ENCODE results near the gene VEGFB. TPM values are rescaled to one million over a fixed set of nuclear protein-coding genes. Genes with fewer than 3 reads are reported as not detected.

The VEGFB gene
- total RNA-seq, 1 donor from 2014 or later = 205 TPM

DNA sequence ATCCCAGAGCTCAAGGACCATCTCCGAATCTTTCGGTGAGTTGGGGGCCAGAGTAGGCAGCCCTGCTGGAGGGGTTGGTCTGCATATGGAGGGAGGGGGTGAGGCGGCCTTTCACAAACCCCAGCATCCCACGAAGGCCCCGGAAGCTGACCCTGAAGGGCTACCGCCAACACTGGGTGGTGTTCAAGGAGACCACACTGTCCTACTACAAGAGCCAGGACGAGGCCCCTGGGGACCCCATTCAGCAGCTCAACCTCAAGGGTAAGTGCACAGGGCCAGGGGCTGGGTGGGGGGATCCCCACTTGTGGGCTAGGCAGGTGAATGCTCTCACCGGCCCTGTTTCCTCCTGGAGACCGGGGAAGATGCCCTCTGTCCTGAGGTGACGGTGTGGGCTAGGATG lies 14.6 kb upstream of the VEGFB start:
- Mint-ChIP-seq H3K4me3 (ENCODE audit: unreplicated experiment) (no peak overlapping the region), H3K4me1 (ENCODE audit: unreplicated experiment) (peaks cover 2% of the 10 kb centered on the region), H3K27ac (ENCODE audit: unreplicated experiment) (no peak overlapping the region), H3K27me3 (ENCODE audit: unreplicated experiment) (no peaks in the 10 kb centered on the region), H3K9me3 (ENCODE audit: unreplicated experiment) (no peaks in the 10 kb centered on the region), H3K36me3 (ENCODE audit: unreplicated experiment) (no peaks in the 10 kb centered on the region)
- DNase-seq (ENCODE audit: extremely low spot score, unreplicated experiment) = no peak
- TF ChIP-seq, protein P1, sequence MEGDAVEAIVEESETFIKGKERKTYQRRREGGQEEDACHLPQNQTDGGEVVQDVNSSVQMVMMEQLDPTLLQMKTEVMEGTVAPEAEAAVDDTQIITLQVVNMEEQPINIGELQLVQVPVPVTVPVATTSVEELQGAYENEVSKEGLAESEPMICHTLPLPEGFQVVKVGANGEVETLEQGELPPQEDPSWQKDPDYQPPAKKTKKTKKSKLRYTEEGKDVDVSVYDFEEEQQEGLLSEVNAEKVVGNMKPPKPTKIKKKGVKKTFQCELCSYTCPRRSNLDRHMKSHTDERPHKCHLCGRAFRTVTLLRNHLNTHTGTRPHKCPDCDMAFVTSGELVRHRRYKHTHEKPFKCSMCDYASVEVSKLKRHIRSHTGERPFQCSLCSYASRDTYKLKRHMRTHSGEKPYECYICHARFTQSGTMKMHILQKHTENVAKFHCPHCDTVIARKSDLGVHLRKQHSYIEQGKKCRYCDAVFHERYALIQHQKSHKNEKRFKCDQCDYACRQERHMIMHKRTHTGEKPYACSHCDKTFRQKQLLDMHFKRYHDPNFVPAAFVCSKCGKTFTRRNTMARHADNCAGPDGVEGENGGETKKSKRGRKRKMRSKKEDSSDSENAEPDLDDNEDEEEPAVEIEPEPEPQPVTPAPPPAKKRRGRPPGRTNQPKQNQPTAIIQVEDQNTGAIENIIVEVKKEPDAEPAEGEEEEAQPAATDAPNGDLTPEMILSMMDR (IDR thresholded peaks at IDR 0.05) = no peak

DNA sequence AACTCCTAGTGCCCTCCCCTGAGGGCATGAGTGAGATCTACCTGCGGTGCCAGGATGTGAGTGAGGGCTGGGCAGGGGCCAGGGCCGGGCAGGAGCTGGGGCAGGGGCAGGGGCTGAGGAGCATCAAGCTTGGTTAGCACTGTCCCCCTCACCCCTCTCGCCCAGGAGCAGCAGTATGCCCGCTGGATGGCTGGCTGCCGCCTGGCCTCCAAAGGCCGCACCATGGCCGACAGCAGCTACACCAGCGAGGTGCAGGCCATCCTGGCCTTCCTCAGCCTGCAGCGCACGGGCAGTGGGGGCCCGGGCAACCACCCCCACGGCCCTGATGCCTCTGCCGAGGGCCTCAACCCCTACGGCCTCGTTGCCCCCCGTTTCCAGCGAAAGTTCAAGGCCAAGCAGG lies 14.1 kb upstream of the VEGFB start:
- H3K27me3 Mint-ChIP-seq (ENCODE audit: unreplicated experiment) = no peaks in the 10 kb centered on the region
- H3K4me1 Mint-ChIP-seq (ENCODE audit: unreplicated experiment) = peaks cover 6% of the 10 kb centered on the region
- H3K27ac Mint-ChIP-seq (ENCODE audit: unreplicated experiment) = no peak overlapping the region
- TF ChIP-seq, protein P1 (IDR thresholded peaks at IDR 0.05) = no peak
- no peak overlapping the region for H3K4me3 Mint-ChIP-seq (ENCODE audit: unreplicated experiment)
- DNase-seq (ENCODE audit: extremely low spot score, unreplicated experiment) = no peak
- H3K9me3 Mint-ChIP-seq (ENCODE audit: unreplicated experiment) = no peaks in the 10 kb centered on the region
- H3K36me3 Mint-ChIP-seq (ENCODE audit: unreplicated experiment) = no peaks in the 10 kb centered on the region

DNA sequence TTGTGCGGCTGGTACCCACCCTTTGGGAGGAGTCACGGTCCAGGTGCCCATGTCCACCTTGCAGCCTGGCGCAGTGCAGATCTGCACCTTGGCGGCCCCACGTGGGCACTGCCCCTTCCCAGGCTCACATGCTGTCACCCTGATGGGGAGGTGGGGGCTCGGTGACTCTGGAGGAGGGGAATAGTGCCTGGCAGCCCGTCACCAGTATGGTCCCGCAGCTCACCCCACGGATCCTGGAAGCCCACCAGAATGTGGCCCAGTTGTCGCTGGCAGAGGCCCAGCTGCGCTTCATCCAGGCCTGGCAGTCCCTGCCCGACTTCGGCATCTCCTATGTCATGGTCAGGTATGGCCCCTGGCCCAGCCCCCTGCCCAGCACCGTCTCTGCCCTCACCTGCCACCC lies 13.6 kb upstream of the VEGFB start:
- H3K36me3 Mint-ChIP-seq (ENCODE audit: unreplicated experiment) = no peaks in the 10 kb centered on the region
- no peaks in the 10 kb centered on the region for H3K27me3 Mint-ChIP-seq (ENCODE audit: unreplicated experiment)
- H3K27ac Mint-ChIP-seq (ENCODE audit: unreplicated experiment) = no peak overlapping the region
- TF ChIP-seq, protein P1 (IDR thresholded peaks at IDR 0.05) = no peak
- no peak overlapping the region for H3K4me3 Mint-ChIP-seq (ENCODE audit: unreplicated experiment)
- H3K9me3 Mint-ChIP-seq (ENCODE audit: unreplicated experiment) = no peaks in the 10 kb centered on the region
- H3K4me1 Mint-ChIP-seq (ENCODE audit: unreplicated experiment) = peaks cover 8% of the 10 kb centered on the region
- no peak for DNase-seq (ENCODE audit: extremely low spot score, unreplicated experiment)

DNA sequence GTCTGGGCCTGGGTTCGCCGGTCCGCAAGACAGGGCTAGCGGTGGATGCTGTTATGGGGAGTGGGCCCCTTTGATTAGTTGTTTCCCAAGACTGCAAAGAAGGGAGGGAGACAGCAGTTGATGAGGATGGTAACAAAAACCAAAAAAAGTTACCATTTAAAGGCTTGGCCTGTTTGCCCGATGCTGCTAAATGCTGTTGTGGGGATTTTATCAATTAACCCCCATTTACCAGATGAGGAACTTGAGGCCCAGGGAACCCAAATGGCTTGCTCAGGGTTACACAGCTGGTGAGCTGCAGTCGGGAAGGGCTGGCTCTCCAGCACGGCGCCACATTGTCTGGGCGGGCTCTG lies 11.8 kb upstream of the VEGFB start:
- TF ChIP-seq, protein P1 (IDR thresholded peaks at IDR 0.05) = no peak
- Mint-ChIP-seq H3K27ac (ENCODE audit: unreplicated experiment) (no peak overlapping the region), H3K4me3 (ENCODE audit: unreplicated experiment) (no peak overlapping the region), H3K9me3 (ENCODE audit: unreplicated experiment) (no peaks in the 10 kb centered on the region), H3K27me3 (ENCODE audit: unreplicated experiment) (no peaks in the 10 kb centered on the region), H3K4me1 (ENCODE audit: unreplicated experiment) (peaks cover 17% of the 10 kb centered on the region), H3K36me3 (ENCODE audit: unreplicated experiment) (no peaks in the 10 kb centered on the region)
- no peak for DNase-seq (ENCODE audit: extremely low spot score, unreplicated experiment)

DNA sequence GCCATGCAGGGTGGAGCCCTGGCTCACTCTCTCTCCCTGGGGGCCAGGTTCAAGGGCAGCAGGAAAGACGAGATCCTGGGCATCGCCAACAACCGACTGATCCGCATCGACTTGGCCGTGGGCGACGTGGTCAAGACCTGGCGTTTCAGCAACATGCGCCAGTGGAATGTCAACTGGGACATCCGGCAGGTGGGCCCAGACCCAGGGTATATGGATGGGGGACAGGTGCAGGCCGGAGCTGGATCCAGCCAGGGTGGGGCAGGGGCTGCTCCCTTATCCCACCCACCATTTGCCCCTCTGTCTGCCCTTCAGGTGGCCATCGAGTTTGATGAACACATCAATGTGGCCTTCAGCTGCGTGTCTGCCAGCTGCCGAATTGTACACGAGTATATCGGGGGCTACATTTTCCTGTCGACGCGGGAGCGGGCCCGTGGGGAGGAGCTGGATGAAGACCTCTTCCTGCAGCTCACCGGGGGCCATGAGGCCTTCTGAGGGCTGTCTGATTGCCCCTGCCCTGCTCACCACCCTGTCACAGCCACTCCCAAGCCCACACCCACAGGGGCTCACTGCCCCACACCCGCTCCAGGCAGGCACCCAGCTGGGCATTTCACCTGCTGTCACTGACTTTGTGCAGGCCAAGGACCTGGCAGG lies 11.3 kb upstream of the VEGFB start:
- Mint-ChIP-seq H3K4me3 (ENCODE audit: unreplicated experiment) (no peak overlapping the region), H3K9me3 (ENCODE audit: unreplicated experiment) (no peaks in the 10 kb centered on the region), H3K36me3 (ENCODE audit: unreplicated experiment) (no peaks in the 10 kb centered on the region), H3K27me3 (ENCODE audit: unreplicated experiment) (no peaks in the 10 kb centered on the region), H3K27ac (ENCODE audit: unreplicated experiment) (no peak overlapping the region), H3K4me1 (ENCODE audit: unreplicated experiment) (peaks cover 18% of the 10 kb centered on the region)
- no peak for DNase-seq (ENCODE audit: extremely low spot score, unreplicated experiment)
- TF ChIP-seq, protein P1 (IDR thresholded peaks at IDR 0.05) = no peak
